A549 (cell line): ENCODE measurements around the gene ASB2. TPM values are rescaled to one million over a fixed set of nuclear protein-coding genes. Genes with fewer than 3 reads are reported as not detected.

Experiments used
- ATAC-seq, 2 experiments: fragments of 200-7000 bp in 1 of 2; fragments of >200 bp in 1 of 2; cut with Nextera tagmentation in 1 of 2; cut with Tn5 transposase in 1 of 2; 3 replicates each; pipeline versions ENCODE4 v1.8.0 to v1.9.1; 2018 to 2020; ENCODE audit warnings: mild to moderate bottlenecking in 1 of 2, moderate library complexity in 1 of 2
- CTCF ChIA-PET: fragments of 300-600 bp; sonication (Branson Sonifier 250); formaldehyde crosslinking; extraction: SDS; loops from one replicate; lab custom pipeline; 2021; ENCODE audit warnings: antibody characterized with exemption, inconsistent platforms; lab: Yijun Ruan, JAX
- POLR2A ChIA-PET: fragments of 350-600 bp; formaldehyde crosslinking; extraction: SDS; loops from one replicate; lab custom pipeline; 2021; ENCODE audit warnings: antibody characterized with exemption, inconsistent platforms; lab: Yijun Ruan, JAX
- DNase-seq, 2 experiments: peaks; one replicate each; pipeline versions ENCODE4 v3.0.0 to v3.0.0-alpha.2; 2011 to 2016; ENCODE audit warnings: low read depth in 1 of 2, low spot score in 1 of 2
- FAIRE-seq: peaks from 2 replicates; lab custom pipeline; 2011; peaks lifted over from hg19 to GRCh38; lab: Jason Lieb, UNC
- H3K27ac ChIP-seq, 2 experiments: fragments of >200 bp; sonication (Bioruptor Twin); formaldehyde crosslinking; 3 replicates each; pipeline ENCODE4 v1.5.1; 2016 to 2017
- H3K4me1 ChIP-seq: fragments of >200 bp; sonication (Bioruptor Twin); formaldehyde crosslinking; 3 replicates; pipeline ENCODE4 v1.6.1; 2016
- H3K4me2 ChIP-seq: fragments of >200 bp; sonication (Bioruptor Twin); formaldehyde crosslinking; 3 replicates; pipeline ENCODE4 v1.6.1; 2016
- H3K4me3 ChIP-seq: fragments of >200 bp; sonication (Bioruptor Twin); formaldehyde crosslinking; 3 replicates; pipeline ENCODE4 v1.5.1; 2016
- H3K9me3 ChIP-seq: fragments of >200 bp; sonication (Bioruptor Twin); formaldehyde crosslinking; 3 replicates; pipeline ENCODE4 v1.6.1; 2016
- CBX2 ChIP-seq: fragments of 200-600 bp; sonication (generic); IDR thresholded peaks from 2 replicates; pipeline ENCODE4 v1.6.1; 2016; ENCODE audit warnings: low read depth, mild to moderate bottlenecking, borderline replicate concordance
- ESRRA ChIP-seq: fragments of 150-350 bp; IDR thresholded peaks from 2 replicates; pipeline ENCODE4 v1.6.1; 2014; ENCODE audit warnings: mild to moderate bottlenecking, low read length, borderline replicate concordance
- FOXS1 ChIP-seq: fragments of 250-450 bp; sonication (Bioruptor Pico); IDR thresholded peaks from 2 replicates; pipeline ENCODE4 v1.5.0; 2020; ENCODE audit warnings: mild to moderate bottlenecking, moderate library complexity
- GATA3 ChIP-seq: IDR thresholded peaks from 2 replicates; pipeline ENCODE4 v1.6.1; 2012; ENCODE audit warnings: borderline replicate concordance
- HDAC2 ChIP-seq: fragments of 200-600 bp; sonication (generic); IDR thresholded peaks from 2 replicates; pipeline ENCODE4 v1.6.1; 2016
- HOXA7 ChIP-seq: fragments of 250-450 bp; sonication (Bioruptor Pico); IDR thresholded peaks from 2 replicates; pipeline ENCODE4 v1.5.0; 2020; ENCODE audit warnings: mild to moderate bottlenecking, moderate library complexity
- HOXB13 ChIP-seq: fragments of 250-450 bp; sonication (Bioruptor Pico); IDR thresholded peaks from 2 replicates; pipeline ENCODE4 v1.5.0; 2020; ENCODE audit warnings: low read depth, mild to moderate bottlenecking, moderate library complexity
- HOXB5 ChIP-seq: fragments of 250-450 bp; sonication (Bioruptor Pico); IDR thresholded peaks from 2 replicates; pipeline ENCODE4 v1.5.0; 2020; ENCODE audit warnings: mild to moderate bottlenecking, moderate library complexity
- JUN ChIP-seq, 2 experiments: fragments of >200 bp; sonication (Bioruptor Twin); formaldehyde crosslinking; IDR thresholded peaks; 2 replicates in 1 of 2; 3 replicates in 1 of 2; pipeline ENCODE4 v1.6.1; 2016 to 2017
- KDM1A ChIP-seq: fragments of 200-600 bp; sonication (generic); IDR thresholded peaks from 2 replicates; pipeline ENCODE4 v1.6.1; 2016; ENCODE audit warnings: low read depth, mild to moderate bottlenecking
- MAZ ChIP-seq: fragments of 150-350 bp; IDR thresholded peaks from 2 replicates; pipeline ENCODE4 v1.6.1; 2014; ENCODE audit warnings: antibody characterized with exemption, low read depth, low read length, borderline replicate concordance
- MYC ChIP-seq: IDR thresholded peaks from 2 replicates; pipeline ENCODE4 v1.6.1; 2012; ENCODE audit warnings: mild to moderate bottlenecking, inconsistent platforms, low read length, improper control_type of control experiment, borderline replicate concordance
- NFE2L2 ChIP-seq: fragments of 150-350 bp; conservative IDR thresholded peaks from 2 replicates; pipeline ENCODE4 v1.6.1; 2014; ENCODE audit warnings: low read length
- RARB ChIP-seq: fragments of 250-450 bp; sonication (Bioruptor Pico); IDR thresholded peaks from 2 replicates; pipeline ENCODE4 v1.8.0; 2021; ENCODE audit warnings: mild to moderate bottlenecking, moderate library complexity
- RFX5 ChIP-seq: fragments of 450-650 bp; IDR thresholded peaks from 2 replicates; pipeline ENCODE4 v1.7.1; 2014; ENCODE audit warnings: antibody characterized with exemption, mild to moderate bottlenecking, moderate library complexity
- TFCP2L1 ChIP-seq: fragments of 250-450 bp; sonication (Bioruptor Pico); IDR thresholded peaks from 2 replicates; pipeline ENCODE4 v1.5.0; 2021; ENCODE audit warnings: mild to moderate bottlenecking
- ZSCAN20 ChIP-seq: fragments of 250-450 bp; sonication (Bioruptor Pico); IDR thresholded peaks from 2 replicates; pipeline ENCODE4 v1.8.0; 2022; ENCODE audit warnings: mild to moderate bottlenecking, moderate library complexity
- WGBS: methylation state at CpG from one replicate; pipeline ENCODE4 v1.1.6; 2017; ENCODE audit errors: missing lambda C conversion rate; 5-methylcytosine and 5-hydroxymethylcytosine counted together
- polyA plus RNA-seq, 4 experiments: library from polyadenylated mRNA; depleted of rRNA in 3 of 4; stranded (reverse); fragments of >200 nt; fragmentation: RNase III in 1 of 4; extraction: RNeasy Plus Mini Kit Qiagen cat#74134 plus additional on column Dnase treatment in 1 of 4; gene quantifications; 2 replicates in 3 of 4; 3 replicates in 1 of 4; pipeline ENCODE4 v1.2.3, GENCODE V29; 2011 to 2017
- TF ChIP-seq, protein P1 (sequence below): fragments of >200 bp; sonication (Bioruptor Twin); formaldehyde crosslinking; IDR thresholded peaks from 3 replicates; pipeline ENCODE4 v1.5.1; 2016
- TF ChIP-seq, protein P2 (sequence below): fragments of 200-600 bp; sonication (generic); IDR thresholded peaks from 2 replicates; pipeline ENCODE4 v1.6.1; 2016; ENCODE audit warnings: antibody characterized with exemption, mild to moderate bottlenecking, moderate library complexity
- TF ChIP-seq, protein P3 (sequence below): fragments of 250-450 bp; sonication (Bioruptor Pico); IDR thresholded peaks from 2 replicates; pipeline ENCODE4 v1.5.0; 2020; ENCODE audit warnings: low read depth, mild to moderate bottlenecking, moderate library complexity
- TF ChIP-seq, protein P4 (sequence below): fragments of >200 bp; sonication (Bioruptor Twin); formaldehyde crosslinking; IDR thresholded peaks from 3 replicates; pipeline ENCODE4 v1.6.1; 2016

Gene ASB2
- polyA plus RNA-seq, 2 of the 4 experiments (the other 2 are of a cell fraction): 0.03 to 0.10 TPM

DNA sequence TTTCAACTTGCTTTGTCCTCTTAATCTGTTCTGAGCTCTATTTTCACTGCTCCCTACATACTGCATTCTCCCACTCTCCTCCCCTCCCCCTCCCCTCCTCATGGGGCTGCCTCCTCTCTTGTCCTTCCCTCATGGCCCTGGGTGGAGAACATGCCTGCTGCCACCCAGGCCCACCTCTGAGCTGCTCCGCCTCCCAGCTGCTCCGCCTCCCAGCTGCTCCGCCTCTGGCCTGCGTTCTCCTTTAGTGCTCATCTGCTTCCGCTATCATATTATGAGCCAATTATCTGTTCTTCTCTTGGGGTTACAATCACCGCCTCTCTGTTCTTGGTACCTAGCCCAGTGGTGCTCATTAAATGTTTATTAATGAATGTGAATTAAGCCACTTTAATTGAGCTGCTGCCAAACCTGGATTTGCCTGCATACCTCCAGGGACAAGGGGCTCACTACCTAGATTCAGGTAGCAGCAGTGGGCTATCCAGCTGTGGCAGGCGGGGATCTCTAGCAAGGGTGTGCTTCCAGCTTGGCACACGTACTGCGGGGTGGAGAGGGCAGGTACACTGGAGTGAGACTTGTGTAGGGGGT is 81.3 kb downstream of the ASB2 start:
- Histone ChIP-seq H3K27ac (no peak overlapping the region), H3K4me2 (no peak overlapping the region)

DNA sequence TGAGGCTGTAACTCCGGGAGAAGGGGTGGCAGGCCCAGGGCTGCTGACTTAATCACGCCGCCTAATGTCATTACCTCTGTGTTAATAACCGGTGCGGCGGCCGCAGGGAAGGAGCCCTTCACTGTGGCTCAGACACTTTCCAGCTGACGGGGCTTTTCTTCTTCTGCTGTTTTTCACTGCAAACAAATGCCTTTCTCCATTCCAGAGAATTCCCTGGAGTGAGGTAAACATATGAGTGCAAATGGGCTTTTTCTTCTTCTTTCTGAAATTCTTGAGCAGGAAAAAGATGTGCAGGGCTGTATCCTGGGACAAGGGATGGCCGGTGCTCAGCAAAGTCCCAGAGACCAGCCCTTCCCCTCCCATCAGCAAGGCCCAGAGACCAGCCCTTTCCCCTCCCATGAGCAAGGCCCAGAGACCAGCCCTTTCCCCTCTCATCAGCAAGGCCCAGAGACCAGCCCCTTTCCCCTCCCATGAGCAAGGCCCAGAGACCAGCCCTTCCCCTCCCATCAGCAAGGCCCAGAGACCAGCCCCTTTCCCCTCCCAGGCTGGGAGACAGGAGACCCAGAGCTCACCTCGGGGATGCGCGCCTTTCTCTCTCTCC is 82.6 kb downstream of the ASB2 start:
- ATAC-seq (no peak), FAIRE-seq (no peak), DNase-seq (no peak)
- ChIA-PET POLR2A (no interaction called here), CTCF (interaction anchor here (0.7 to 2.4 kb wide), 17 partner anchors 8 to 425 kb away, joined by 3 to 16 read pairs (median 4); no protein-coding TSS in a partner anchor)
- TF ChIP-seq HOXB13: no peak
- TF ChIP-seq, protein P1, sequence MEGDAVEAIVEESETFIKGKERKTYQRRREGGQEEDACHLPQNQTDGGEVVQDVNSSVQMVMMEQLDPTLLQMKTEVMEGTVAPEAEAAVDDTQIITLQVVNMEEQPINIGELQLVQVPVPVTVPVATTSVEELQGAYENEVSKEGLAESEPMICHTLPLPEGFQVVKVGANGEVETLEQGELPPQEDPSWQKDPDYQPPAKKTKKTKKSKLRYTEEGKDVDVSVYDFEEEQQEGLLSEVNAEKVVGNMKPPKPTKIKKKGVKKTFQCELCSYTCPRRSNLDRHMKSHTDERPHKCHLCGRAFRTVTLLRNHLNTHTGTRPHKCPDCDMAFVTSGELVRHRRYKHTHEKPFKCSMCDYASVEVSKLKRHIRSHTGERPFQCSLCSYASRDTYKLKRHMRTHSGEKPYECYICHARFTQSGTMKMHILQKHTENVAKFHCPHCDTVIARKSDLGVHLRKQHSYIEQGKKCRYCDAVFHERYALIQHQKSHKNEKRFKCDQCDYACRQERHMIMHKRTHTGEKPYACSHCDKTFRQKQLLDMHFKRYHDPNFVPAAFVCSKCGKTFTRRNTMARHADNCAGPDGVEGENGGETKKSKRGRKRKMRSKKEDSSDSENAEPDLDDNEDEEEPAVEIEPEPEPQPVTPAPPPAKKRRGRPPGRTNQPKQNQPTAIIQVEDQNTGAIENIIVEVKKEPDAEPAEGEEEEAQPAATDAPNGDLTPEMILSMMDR: no peak
- TF ChIP-seq HDAC2: no peak
- TF ChIP-seq MYC: no peak
- TF ChIP-seq, protein P2, sequence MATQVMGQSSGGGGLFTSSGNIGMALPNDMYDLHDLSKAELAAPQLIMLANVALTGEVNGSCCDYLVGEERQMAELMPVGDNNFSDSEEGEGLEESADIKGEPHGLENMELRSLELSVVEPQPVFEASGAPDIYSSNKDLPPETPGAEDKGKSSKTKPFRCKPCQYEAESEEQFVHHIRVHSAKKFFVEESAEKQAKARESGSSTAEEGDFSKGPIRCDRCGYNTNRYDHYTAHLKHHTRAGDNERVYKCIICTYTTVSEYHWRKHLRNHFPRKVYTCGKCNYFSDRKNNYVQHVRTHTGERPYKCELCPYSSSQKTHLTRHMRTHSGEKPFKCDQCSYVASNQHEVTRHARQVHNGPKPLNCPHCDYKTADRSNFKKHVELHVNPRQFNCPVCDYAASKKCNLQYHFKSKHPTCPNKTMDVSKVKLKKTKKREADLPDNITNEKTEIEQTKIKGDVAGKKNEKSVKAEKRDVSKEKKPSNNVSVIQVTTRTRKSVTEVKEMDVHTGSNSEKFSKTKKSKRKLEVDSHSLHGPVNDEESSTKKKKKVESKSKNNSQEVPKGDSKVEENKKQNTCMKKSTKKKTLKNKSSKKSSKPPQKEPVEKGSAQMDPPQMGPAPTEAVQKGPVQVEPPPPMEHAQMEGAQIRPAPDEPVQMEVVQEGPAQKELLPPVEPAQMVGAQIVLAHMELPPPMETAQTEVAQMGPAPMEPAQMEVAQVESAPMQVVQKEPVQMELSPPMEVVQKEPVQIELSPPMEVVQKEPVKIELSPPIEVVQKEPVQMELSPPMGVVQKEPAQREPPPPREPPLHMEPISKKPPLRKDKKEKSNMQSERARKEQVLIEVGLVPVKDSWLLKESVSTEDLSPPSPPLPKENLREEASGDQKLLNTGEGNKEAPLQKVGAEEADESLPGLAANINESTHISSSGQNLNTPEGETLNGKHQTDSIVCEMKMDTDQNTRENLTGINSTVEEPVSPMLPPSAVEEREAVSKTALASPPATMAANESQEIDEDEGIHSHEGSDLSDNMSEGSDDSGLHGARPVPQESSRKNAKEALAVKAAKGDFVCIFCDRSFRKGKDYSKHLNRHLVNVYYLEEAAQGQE: no peak
- TF ChIP-seq NFE2L2: no peak
- no peak for TF ChIP-seq HOXB5
- TF ChIP-seq, protein P3, sequence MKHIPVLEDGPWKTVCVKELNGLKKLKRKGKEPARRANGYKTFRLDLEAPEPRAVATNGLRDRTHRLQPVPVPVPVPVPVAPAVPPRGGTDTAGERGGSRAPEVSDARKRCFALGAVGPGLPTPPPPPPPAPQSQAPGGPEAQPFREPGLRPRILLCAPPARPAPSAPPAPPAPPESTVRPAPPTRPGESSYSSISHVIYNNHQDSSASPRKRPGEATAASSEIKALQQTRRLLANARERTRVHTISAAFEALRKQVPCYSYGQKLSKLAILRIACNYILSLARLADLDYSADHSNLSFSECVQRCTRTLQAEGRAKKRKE (CRISPR knock-in tag): no peak
- TF ChIP-seq ZSCAN20: no peak
- TF ChIP-seq FOXS1 (CRISPR knock-in tag): no peak
- no peak for TF ChIP-seq GATA3
- no peak for TF ChIP-seq TFCP2L1
- no peak for TF ChIP-seq MAZ
- TF ChIP-seq RARB (CRISPR knock-in tag): no peak
- TF ChIP-seq JUN (IDR thresholded peaks at IDR 0.05): no peak
- no peak for TF ChIP-seq RFX5
- TF ChIP-seq CBX2: no peak
- no peak for TF ChIP-seq ESRRA
- TF ChIP-seq HOXA7 (CRISPR knock-in tag): no peak
- no peak for TF ChIP-seq KDM1A
- WGBS: 79% methylated on average over 12 of the region's 12 CpGs
- no peaks in the 10 kb centered on the region for H3K4me1 ChIP-seq
- H3K4me2 ChIP-seq: no peak overlapping the region
- no peaks in the 10 kb centered on the region for H3K9me3 ChIP-seq
- H3K27ac ChIP-seq: no peak overlapping the region
- H3K4me3 ChIP-seq: no peak overlapping the region

More for the DNA sequence above, 81.3 kb downstream of the ASB2 start:
- WGBS: 89% methylated on average over 8 of the region's 9 CpGs
- DNase-seq: no peak
- no peaks in the 10 kb centered on the region for H3K9me3 ChIP-seq
- POLR2A ChIA-PET: no interaction called here
- FAIRE-seq: no peak
- H3K4me3 ChIP-seq: no peak overlapping the region
- ATAC-seq: no peak
- TF ChIP-seq, protein P4, sequence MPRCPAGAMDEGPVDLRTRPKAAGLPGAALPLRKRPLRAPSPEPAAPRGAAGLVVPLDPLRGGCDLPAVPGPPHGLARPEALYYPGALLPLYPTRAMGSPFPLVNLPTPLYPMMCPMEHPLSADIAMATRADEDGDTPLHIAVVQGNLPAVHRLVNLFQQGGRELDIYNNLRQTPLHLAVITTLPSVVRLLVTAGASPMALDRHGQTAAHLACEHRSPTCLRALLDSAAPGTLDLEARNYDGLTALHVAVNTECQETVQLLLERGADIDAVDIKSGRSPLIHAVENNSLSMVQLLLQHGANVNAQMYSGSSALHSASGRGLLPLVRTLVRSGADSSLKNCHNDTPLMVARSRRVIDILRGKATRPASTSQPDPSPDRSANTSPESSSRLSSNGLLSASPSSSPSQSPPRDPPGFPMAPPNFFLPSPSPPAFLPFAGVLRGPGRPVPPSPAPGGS: no peak
- CTCF ChIA-PET: interaction anchor here (0.8 to 2.0 kb wide), 5 partner anchors 10 to 242 kb away, joined by 3 to 8 read pairs (median 4); no protein-coding TSS in a partner anchor
- H3K4me1 ChIP-seq: no peaks in the 10 kb centered on the region
